C1 segment of cervical spinal cord (tissue), 14 donors: ENCODE results near the gene RXFP3.

ENCODE experiments used
- DNase-seq, 14 donors: peaks; one replicate each; lab custom pipeline; 2025; lab: John Stamatoyannopoulos, UW

RXFP3 gene

DNA sequence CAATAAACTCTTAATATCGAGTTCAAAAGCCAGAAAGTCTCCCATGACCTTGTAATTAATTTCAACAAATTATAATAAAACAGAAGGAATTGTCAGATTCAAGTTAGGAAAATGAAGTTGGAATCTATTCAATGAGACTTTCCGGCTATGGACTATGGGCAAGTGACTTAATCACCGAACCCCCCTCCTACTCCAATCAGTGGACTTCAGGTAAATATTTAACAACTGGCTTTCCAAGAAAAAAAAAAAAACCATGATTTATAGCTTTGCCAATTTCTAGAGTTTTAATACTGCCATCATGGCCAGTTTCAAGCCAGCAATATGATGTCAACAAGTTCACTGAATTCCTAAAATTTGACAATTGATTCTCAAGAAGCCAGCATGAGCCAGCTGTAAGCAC, 43.8 kb downstream of the RXFP3 start:
- no peak for DNase-seq

DNA sequence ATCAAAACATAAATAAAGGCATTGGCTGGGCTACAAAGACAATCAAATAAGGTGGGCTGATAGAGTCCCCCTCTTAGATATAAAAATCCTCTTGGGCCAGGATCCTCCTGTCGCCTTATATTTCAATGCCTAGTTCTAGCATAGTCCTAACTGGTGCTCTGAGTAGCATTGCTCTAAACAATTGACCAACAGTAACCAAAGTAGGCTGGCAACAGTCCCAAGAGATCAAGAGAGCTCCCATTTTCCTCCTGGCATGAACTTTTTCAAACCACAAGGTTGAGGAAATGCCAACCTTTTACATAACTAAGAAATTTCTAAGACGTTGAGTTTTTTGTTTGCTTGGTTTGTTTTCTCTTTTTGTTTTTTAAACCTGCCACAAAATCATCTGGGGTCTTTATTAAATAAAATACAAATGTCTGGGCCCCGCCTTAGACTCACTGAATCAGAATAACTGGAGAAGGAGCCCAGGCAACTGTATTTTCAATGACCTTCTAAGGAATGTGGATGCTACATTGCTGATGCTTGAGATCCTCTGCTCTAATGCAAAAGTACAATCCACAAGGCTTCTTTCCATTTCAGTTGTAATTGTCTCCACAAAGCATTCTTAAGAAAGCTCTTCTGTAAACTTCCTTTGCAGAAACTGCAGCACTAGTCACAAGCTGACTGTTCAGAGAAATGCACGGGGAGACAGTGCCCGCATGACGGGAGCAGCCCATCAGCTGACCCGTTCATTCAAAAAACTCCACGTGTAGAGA, 45.4 kb downstream of the RXFP3 start:
- no peak for DNase-seq

DNA sequence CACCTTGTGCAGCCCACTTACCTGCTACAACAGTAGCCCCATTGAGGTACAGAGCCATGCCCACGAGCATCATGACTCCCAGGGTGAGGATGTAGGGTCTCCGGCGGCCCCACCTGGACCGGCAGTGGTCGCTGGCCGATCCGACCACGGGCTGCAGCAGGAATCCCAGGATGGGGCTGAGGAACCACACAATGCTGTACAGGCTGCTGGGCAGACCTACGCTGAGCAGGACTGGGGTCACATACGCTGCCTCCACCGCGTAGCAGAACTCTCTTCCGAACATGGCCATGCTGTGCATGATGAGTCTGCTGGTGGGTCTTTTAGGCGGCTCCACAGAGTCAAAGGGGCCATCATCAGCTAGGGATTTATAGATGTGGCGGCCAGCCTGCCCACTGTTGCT, 48.0 kb downstream of the RXFP3 start:
- no peak for DNase-seq

DNA sequence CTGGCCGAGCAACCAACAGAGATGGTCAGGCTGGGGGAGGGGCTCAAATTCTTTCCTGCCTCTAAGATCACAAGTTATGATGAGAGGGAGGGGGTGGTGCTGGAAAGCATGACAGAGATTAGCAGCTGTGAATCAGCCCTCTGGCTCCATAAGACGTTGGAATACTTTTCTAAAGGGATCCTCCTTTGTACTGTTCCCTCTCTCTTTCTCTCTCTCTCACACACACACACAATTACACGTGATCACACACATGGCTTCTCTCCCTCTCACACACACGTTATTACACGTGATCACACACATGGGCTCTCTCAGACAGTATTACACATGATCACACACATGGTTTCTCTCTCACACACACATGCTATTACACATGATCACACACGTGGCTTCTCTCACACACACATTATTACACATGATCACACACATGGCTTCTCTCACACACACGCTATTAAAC, 48.5 kb downstream of the RXFP3 start, which contains the start of gene SLC45A2:
Gene SLC45A2, minus strand, starts transcription at position 23 of the 454 bp plus-strand sequence. CDS start 110 bp downstream, outside the sequence.
- no peak for DNase-seq

DNA sequence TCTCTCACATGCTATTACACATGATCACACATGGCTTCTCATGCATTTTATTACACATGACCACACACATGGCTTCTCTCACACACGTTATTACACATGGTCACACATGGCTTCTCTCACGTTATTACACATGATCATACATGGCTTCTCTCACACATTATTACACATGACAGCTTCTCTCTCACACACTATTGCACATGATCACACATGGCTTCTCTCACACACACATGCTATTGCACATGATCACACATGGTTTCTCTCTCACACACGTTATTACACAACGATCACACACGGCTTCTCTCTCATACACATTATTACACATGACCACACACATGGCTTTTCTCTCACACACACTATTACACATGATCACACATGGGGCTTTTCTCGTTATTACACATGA, 49.3 kb downstream of the RXFP3 start:
- no peak for DNase-seq
